ENCODE data around the gene PON2. TPM values are rescaled to one million over a fixed set of nuclear protein-coding genes. Genes with fewer than 3 reads are reported as not detected.

PON2 gene
- total and polyA plus RNA-seq, 2 of the 13 experiments (the other 11 are each of a cell fraction or from before 2014, with no cell fraction given) = 202 to 217 TPM

DNA sequence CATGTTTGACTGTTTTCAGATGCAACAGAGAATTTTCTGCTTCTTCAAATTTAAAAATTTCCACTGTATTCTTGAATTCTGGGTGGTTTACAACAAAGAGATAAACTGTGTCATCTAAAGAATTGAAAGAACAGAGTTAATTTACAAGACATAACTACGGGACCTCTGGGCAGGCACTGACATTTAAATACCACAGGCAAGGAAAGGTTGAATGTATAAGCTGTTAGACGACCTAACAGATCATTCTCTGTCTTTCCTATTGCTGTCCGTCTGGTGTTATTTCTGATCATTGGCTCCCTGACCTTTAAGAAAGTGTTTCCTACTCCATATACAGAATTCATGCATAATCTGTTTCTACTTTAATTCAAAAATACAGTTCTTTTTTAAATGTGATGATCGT lies 23.2 kb downstream of the PON2 start:
- WGBS (ENCODE audit: low lambda C conversion rate) = 91% methylated on average over 4 of the region's 4 CpGs
- peaks cover 3% of the 10 kb centered on the region for H3K79me2 ChIP-seq (ENCODE audit: insufficient read depth, low read length)
- no peaks in the 10 kb centered on the region; the same call in 1 of the 2 replicates for H4K20me1 ChIP-seq (ENCODE audit: insufficient read depth, low read length)
- no peak overlapping the region for H3K9ac ChIP-seq (ENCODE audit: insufficient read depth, low read depth, low read length)
- BruUV-seq (replicated peaks) = no TSS peak
- H3K4me3 ChIP-seq (replicated peaks in 1 of 3; ENCODE audit: insufficient read depth in 1 of 3, low read depth in 2 of 3, low read length in 3 of 3) = no peak overlapping the region
- CTCF ChIA-PET (ENCODE audit: low intra/inter-chr PET ratio, low total read pairs) = no interaction called here
- intact Hi-C loops (cut with micrococcal nuclease; ENCODE audit: unreplicated experiment) (no loop called here), in situ Hi-C loops (cut with HindIII; ENCODE audit: extremely low pct_ligation_motif_present, low pct_unique_long_range_greater_than_20kb) (no loop called here)
- H3K9me3 ChIP-seq (ENCODE audit: low read length) = no peaks in the 10 kb centered on the region
- no peak overlapping the region for H3K4me2 ChIP-seq (ENCODE audit: low read depth, low read length)
- FAIRE-seq = no peak
- H3K27ac ChIP-seq (ENCODE audit: extremely low read length, insufficient read depth, low read length) = no peak overlapping the region
- ATAC-seq = no peak
- peaks cover 7 to 75% of the 10 kb centered on the region in 2 experiments for H3K36me3 ChIP-seq (replicated peaks in 1 of 2; ENCODE audit: control insufficient read depth in 1 of 2, insufficient read depth in 2 of 2, low read length in 2 of 2)
- TF ChIP-seq, protein P1, sequence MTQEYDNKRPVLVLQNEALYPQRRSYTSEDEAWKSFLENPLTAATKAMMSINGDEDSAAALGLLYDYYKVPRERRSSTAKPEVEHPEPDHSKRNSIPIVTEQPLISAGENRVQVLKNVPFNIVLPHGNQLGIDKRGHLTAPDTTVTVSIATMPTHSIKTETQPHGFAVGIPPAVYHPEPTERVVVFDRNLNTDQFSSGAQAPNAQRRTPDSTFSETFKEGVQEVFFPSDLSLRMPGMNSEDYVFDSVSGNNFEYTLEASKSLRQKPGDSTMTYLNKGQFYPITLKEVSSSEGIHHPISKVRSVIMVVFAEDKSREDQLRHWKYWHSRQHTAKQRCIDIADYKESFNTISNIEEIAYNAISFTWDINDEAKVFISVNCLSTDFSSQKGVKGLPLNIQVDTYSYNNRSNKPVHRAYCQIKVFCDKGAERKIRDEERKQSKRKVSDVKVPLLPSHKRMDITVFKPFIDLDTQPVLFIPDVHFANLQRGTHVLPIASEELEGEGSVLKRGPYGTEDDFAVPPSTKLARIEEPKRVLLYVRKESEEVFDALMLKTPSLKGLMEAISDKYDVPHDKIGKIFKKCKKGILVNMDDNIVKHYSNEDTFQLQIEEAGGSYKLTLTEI (CRISPR knock-in tag; conservative IDR thresholded peaks at IDR 0.05) = no peak
- TF ChIP-seq ZNF562 (CRISPR knock-in tag; IDR thresholded peaks at IDR 0.05; ENCODE audit: borderline replicate concordance) = no peak
- no peak for TF ChIP-seq ZNF350 (CRISPR knock-in tag; IDR thresholded peaks at IDR 0.05; ENCODE audit: borderline replicate concordance, low read depth)
- TF ChIP-seq ZNF33A (CRISPR knock-in tag; IDR thresholded peaks at IDR 0.05; ENCODE audit: borderline replicate concordance) = no peak
- no peak for TF ChIP-seq ETV6 (CRISPR knock-in tag; conservative IDR thresholded peaks at IDR 0.05)
- TF ChIP-seq PHF5A (CRISPR knock-in tag; IDR thresholded peaks at IDR 0.05; ENCODE audit: low read depth, unreplicated experiment) = no peak
- TF ChIP-seq ZEB1 (IDR thresholded peaks at IDR 0.05; ENCODE audit: insufficient replicate concordance, low read depth) = no peak
- DNase-seq (ENCODE audit: low spot score) = no peak
- H3K27me3 ChIP-seq (ENCODE audit: control insufficient read depth in 1 of 2, insufficient read depth in 2 of 2, low read length in 2 of 2) = no peaks in the 10 kb centered on the region
- POLR2A ChIA-PET = interaction anchor here (1.2 kb wide), 1 partner anchor 16 kb away, joined by 3 read pairs; the partner anchor contains the start of gene PON3
- peaks cover 15% of the 10 kb centered on the region for H3K4me1 ChIP-seq (ENCODE audit: insufficient read depth, low read length)
- H2AFZ ChIP-seq (ENCODE audit: low read length) = no peak overlapping the region

Measured in HepG2 (cell line).